ENCODE data around the gene DOCK9.

GRCh38 chr13:98839856-98840769 is 137.8 kb downstream of the DOCK9 start:
- TF ChIP-seq CTCF (IDR thresholded peaks at IDR 0.05) (peak; percentile 49 to 72 (median 66)), POLR2A (IDR thresholded peaks at IDR 0.05) (no peak), POLR2AphosphoS5 (IDR thresholded peaks at IDR 0.05) (no peak)

Data from prostate gland (tissue), 2 donors.